ENCODE results near the gene DUSP9. TPM values are rescaled to one million over a fixed set of nuclear protein-coding genes. Genes with fewer than 3 reads are reported as not detected.

DUSP9 gene
- total RNA-seq, 4 donors from 2014 or later = 0.19 to 0.48 TPM; not detected in 2

- Histone ChIP-seq H3K27ac (no peak overlapping the region), H3K27me3 (peaks cover 64% of the 10 kb centered on the region), H3K4me1 (peaks cover 22% of the 10 kb centered on the region), H3K36me3 (no peaks in the 10 kb centered on the region), H3K9me3 (no peaks in the 10 kb centered on the region), H3K4me3 (peak overlapping the region; percentile 34)
- TF ChIP-seq POLR2AphosphoS5 (IDR thresholded peaks at IDR 0.05) = no peak
- TF ChIP-seq CTCF (IDR thresholded peaks at IDR 0.05) = no peak
- no peak for DNase-seq (ENCODE audit: low spot score in 2 of 2)
- WGBS = 29% methylated on average over 8 of the region's 8 CpGs
Observed at GRCh38 chrX:153641627-153642026, 5.4 kb upstream of the DUSP9 start.

- Histone ChIP-seq H3K4me3 (peak overlapping the region; percentile 34), H3K27ac (no peak overlapping the region), H3K36me3 (no peaks in the 10 kb centered on the region), H3K27me3 (peaks cover 69% of the 10 kb centered on the region), H3K9me3 (no peaks in the 10 kb centered on the region), H3K4me1 (peaks cover 26% of the 10 kb centered on the region)
- 20% methylated on average over 1 of the region's 62 CpGs for WGBS
- DNase-seq (ENCODE audit: low spot score in 2 of 2) = no peak
- TF ChIP-seq EP300 (IDR thresholded peaks at IDR 0.05) (no peak), POLR2AphosphoS5 (IDR thresholded peaks at IDR 0.05) (no peak), POLR2A (IDR thresholded peaks at IDR 0.05) (no peak), CTCF (IDR thresholded peaks at IDR 0.05) (no peak)
Observed at GRCh38 chrX:153642051-153642654, 4.8 kb upstream of the DUSP9 start.

GRCh38 chrX:153642655-153643430 is 4.2 kb upstream of the DUSP9 start:
- H3K4me3 ChIP-seq = peak overlapping the region; percentile 34
- H3K9me3 ChIP-seq = no peaks in the 10 kb centered on the region
- no peaks in the 10 kb centered on the region for H3K36me3 ChIP-seq
- TF ChIP-seq POLR2AphosphoS5 (IDR thresholded peaks at IDR 0.05) = no peak
- H3K27ac ChIP-seq = no peak overlapping the region
- H3K4me1 ChIP-seq = peaks cover 33% of the 10 kb centered on the region
- WGBS = 39% methylated on average over 23 of the region's 48 CpGs
- no peak for DNase-seq (ENCODE audit: low spot score in 2 of 2)
- peaks cover 76% of the 10 kb centered on the region for H3K27me3 ChIP-seq

- 56% methylated on average over 23 of the region's 84 CpGs for WGBS
- H3K4me1 ChIP-seq = peaks cover 33% of the 10 kb centered on the region
- no peak for TF ChIP-seq EP300 (IDR thresholded peaks at IDR 0.05)
- no peak for TF ChIP-seq POLR2A (IDR thresholded peaks at IDR 0.05)
- TF ChIP-seq CTCF (IDR thresholded peaks at IDR 0.05) = no peak
- no peak for TF ChIP-seq POLR2AphosphoS5 (IDR thresholded peaks at IDR 0.05)
- H3K4me3 ChIP-seq = peak overlapping the region; percentile 35
- no peak for DNase-seq (ENCODE audit: low spot score in 2 of 2)
- H3K9me3 ChIP-seq = no peaks in the 10 kb centered on the region
- no peak overlapping the region for H3K27ac ChIP-seq
- peaks cover 84% of the 10 kb centered on the region for H3K27me3 ChIP-seq
- no peaks in the 10 kb centered on the region for H3K36me3 ChIP-seq
Observed at GRCh38 chrX:153643431-153644351, 3.3 kb upstream of the DUSP9 start.

GRCh38 chrX:153644356-153645125 is 2.5 kb upstream of the DUSP9 start:
- Histone ChIP-seq H3K36me3 (no peaks in the 10 kb centered on the region), H3K4me1 (peaks cover 33% of the 10 kb centered on the region), H3K27ac (no peak overlapping the region), H3K27me3 (peaks cover 92% of the 10 kb centered on the region), H3K9me3 (no peaks in the 10 kb centered on the region), H3K4me3 (peak overlapping the region; percentile 14)
- 44% methylated on average over 9 of the region's 46 CpGs for WGBS
- no peak for DNase-seq (ENCODE audit: low spot score in 2 of 2)
- no peak for TF ChIP-seq CTCF (IDR thresholded peaks at IDR 0.05)
- TF ChIP-seq POLR2A (IDR thresholded peaks at IDR 0.05) = no peak
- TF ChIP-seq EP300 (IDR thresholded peaks at IDR 0.05) = no peak
- no peak for TF ChIP-seq POLR2AphosphoS5 (IDR thresholded peaks at IDR 0.05)
